ENCODE data around the gene NTN5. TPM values are rescaled to one million over a fixed set of nuclear protein-coding genes. Genes with fewer than 3 reads are reported as not detected.

NTN5 gene
- total and polyA plus RNA-seq, 9 of the 15 experiments (the other 6 are each of a cell fraction or from before 2014, with no cell fraction given) = not detected

GRCh38 chr19:48713864-48714755 is 41.3 kb upstream of the NTN5 start (continued):
- no peak; the same call in none of the 2 replicates for TF ChIP-seq MYC (IDR thresholded peaks at IDR 0.05; ENCODE audit: low read depth, low read length)
- no peak for TF ChIP-seq MYC (CRISPR knock-in tag; IDR thresholded peaks at IDR 0.05; ENCODE audit: borderline replicate concordance, low read depth)
- TF ChIP-seq ZFP30 (CRISPR knock-in tag; IDR thresholded peaks at IDR 0.05; ENCODE audit: borderline replicate concordance) = no peak
- no peak for TF ChIP-seq ZNF77 (CRISPR knock-in tag; IDR thresholded peaks at IDR 0.05)
- no peak for TF ChIP-seq SMARCB1 (IDR thresholded peaks at IDR 0.05; ENCODE audit: insufficient read length, low read depth)
- no peak for TF ChIP-seq SIN3A (IDR thresholded peaks at IDR 0.05; ENCODE audit: borderline replicate concordance in 2 of 2, control insufficient read depth in 1 of 2, low read depth in 2 of 2, low read length in 2 of 2)
- TF ChIP-seq NUFIP1 (IDR thresholded peaks at IDR 0.05; ENCODE audit: partially characterized antibody) = no peak
- no peak for TF ChIP-seq NR2C1 (IDR thresholded peaks at IDR 0.05)
- TF ChIP-seq NR2C1 (tag; IDR thresholded peaks at IDR 0.05) = no peak
- TF ChIP-seq RFX1 (IDR thresholded peaks at IDR 0.05) = no peak
- TF ChIP-seq HMGN3 (IDR thresholded peaks at IDR 0.05; ENCODE audit: borderline replicate concordance, extremely low read depth, insufficient read length, low read depth, low read length) = no peak
- TF ChIP-seq ADNP (tag; IDR thresholded peaks at IDR 0.05) = no peak
- no peak for TF ChIP-seq BRF2 (IDR thresholded peaks at IDR 0.05; ENCODE audit: borderline replicate concordance, insufficient read depth, insufficient read length)
- no peak for TF ChIP-seq RAD51 (IDR thresholded peaks at IDR 0.05; ENCODE audit: borderline replicate concordance, low read depth)
- TF ChIP-seq CTCFL (IDR thresholded peaks at IDR 0.05; ENCODE audit: borderline replicate concordance, insufficient read depth, low read depth, low read length, poor library complexity, severe bottlenecking) = no peak
- TF ChIP-seq NFE2L1 (tag; IDR thresholded peaks at IDR 0.05; ENCODE audit: borderline replicate concordance, low read depth) = no peak
- no peak for TF ChIP-seq ZNF609 (CRISPR knock-in tag; IDR thresholded peaks at IDR 0.05; ENCODE audit: borderline replicate concordance)
- TF ChIP-seq HNRNPK (IDR thresholded peaks at IDR 0.05; ENCODE audit: low read depth, low read length, poor library complexity, severe bottlenecking) = no peak
- TF ChIP-seq CBX5 (IDR thresholded peaks at IDR 0.05; ENCODE audit: borderline replicate concordance, low read depth) = no peak
